ENCODE data around the gene SEC63. TPM values are rescaled to one million over a fixed set of nuclear protein-coding genes. Genes with fewer than 3 reads are reported as not detected.

Gene SEC63
- polyA plus RNA-seq, 1 of the 3 experiments (the other 2 are of a cell fraction), result 13.2 TPM

DNA sequence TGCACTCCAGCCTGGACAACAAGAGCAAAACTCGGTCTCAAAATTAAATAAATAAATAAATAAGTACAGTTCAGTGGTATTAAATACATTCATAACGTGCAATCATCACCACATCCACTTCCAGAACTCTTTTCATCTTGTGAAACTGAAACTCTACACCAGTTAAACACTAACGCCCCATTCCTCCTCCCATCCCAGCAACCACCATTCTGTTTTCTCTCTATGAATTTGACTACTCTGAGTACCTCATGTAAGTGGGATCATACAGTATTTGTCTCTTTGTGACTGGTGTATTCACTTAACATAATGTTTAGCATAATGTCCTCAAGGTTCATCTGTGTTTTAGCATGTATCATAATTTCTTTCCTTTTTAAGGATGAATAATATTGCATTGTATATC is 104.8 kb downstream of the SEC63 start:
- Histone ChIP-seq H3K9me3 (no peaks in the 10 kb centered on the region), H2AFZ (ENCODE audit: low read depth) (no peak overlapping the region), H3K9me2 (no peaks in the 10 kb centered on the region), H3K4me1 (ENCODE audit: control insufficient read depth in 1 of 2, insufficient read depth in 2 of 2, low read depth in 1 of 2, low read length in 1 of 2) (peaks cover 0 to 4% of the 10 kb centered on the region in 2 experiments; a peak in 1 of 4 replicates), H3K36me3 (replicated peaks in 1 of 2; ENCODE audit: control insufficient read depth in 1 of 2, insufficient read depth in 2 of 2, low read length in 1 of 2) (no peaks in the 10 kb centered on the region), H3K4me3 (ENCODE audit: low read depth in 2 of 2, low read length in 1 of 2) (no peak overlapping the region), H3K27ac (ENCODE audit: low read depth in 2 of 2, low read length in 1 of 2) (no peak overlapping the region), H3K27me3 (ENCODE audit: insufficient read depth) (no peaks in the 10 kb centered on the region), H3K79me2 (ENCODE audit: insufficient read depth) (no peaks in the 10 kb centered on the region), H3K4me2 (no peak overlapping the region), H3K9ac (no peak overlapping the region), H3F3A (replicated peaks; ENCODE audit: insufficient read depth) (no peaks in the 10 kb centered on the region), H4K20me1 (ENCODE audit: insufficient read depth) (no peaks in the 10 kb centered on the region)
- TF ChIP-seq RXRA (IDR thresholded peaks at IDR 0.05; ENCODE audit: borderline replicate concordance, low read depth), result no peak
- no peak for TF ChIP-seq FOSL2 (IDR thresholded peaks at IDR 0.05; ENCODE audit: borderline replicate concordance, low read depth)
- TF ChIP-seq, protein P1, sequence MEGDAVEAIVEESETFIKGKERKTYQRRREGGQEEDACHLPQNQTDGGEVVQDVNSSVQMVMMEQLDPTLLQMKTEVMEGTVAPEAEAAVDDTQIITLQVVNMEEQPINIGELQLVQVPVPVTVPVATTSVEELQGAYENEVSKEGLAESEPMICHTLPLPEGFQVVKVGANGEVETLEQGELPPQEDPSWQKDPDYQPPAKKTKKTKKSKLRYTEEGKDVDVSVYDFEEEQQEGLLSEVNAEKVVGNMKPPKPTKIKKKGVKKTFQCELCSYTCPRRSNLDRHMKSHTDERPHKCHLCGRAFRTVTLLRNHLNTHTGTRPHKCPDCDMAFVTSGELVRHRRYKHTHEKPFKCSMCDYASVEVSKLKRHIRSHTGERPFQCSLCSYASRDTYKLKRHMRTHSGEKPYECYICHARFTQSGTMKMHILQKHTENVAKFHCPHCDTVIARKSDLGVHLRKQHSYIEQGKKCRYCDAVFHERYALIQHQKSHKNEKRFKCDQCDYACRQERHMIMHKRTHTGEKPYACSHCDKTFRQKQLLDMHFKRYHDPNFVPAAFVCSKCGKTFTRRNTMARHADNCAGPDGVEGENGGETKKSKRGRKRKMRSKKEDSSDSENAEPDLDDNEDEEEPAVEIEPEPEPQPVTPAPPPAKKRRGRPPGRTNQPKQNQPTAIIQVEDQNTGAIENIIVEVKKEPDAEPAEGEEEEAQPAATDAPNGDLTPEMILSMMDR (IDR thresholded peaks at IDR 0.05), result no peak
- TF ChIP-seq POLR2AphosphoS5 (IDR thresholded peaks at IDR 0.05; ENCODE audit: low read depth, low read length), result no peak
- TF ChIP-seq EZH2phosphoT487 (IDR thresholded peaks at IDR 0.05; ENCODE audit: borderline replicate concordance, low read depth), result no peak
- no peak for TF ChIP-seq NFIC (IDR thresholded peaks at IDR 0.05; ENCODE audit: borderline replicate concordance)
- no peak for TF ChIP-seq SMC3 (IDR thresholded peaks at IDR 0.05; ENCODE audit: low read depth, low read length)
- no peak for TF ChIP-seq JUND (IDR thresholded peaks at IDR 0.05)
- TF ChIP-seq, protein P2, sequence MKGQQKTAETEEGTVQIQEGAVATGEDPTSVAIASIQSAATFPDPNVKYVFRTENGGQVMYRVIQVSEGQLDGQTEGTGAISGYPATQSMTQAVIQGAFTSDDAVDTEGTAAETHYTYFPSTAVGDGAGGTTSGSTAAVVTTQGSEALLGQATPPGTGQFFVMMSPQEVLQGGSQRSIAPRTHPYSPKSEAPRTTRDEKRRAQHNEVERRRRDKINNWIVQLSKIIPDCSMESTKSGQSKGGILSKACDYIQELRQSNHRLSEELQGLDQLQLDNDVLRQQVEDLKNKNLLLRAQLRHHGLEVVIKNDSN (IDR thresholded peaks at IDR 0.05; ENCODE audit: borderline replicate concordance, low read depth), result no peak
- TF ChIP-seq, protein P3, sequence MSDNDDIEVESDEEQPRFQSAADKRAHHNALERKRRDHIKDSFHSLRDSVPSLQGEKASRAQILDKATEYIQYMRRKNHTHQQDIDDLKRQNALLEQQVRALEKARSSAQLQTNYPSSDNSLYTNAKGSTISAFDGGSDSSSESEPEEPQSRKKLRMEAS (IDR thresholded peaks at IDR 0.05; ENCODE audit: low read depth), result no peak
- TF ChIP-seq FOXM1 (IDR thresholded peaks at IDR 0.05; ENCODE audit: low read depth), result no peak
- no peak for TF ChIP-seq MXI1 (IDR thresholded peaks at IDR 0.05; ENCODE audit: low read depth, low read length)
- no peak for TF ChIP-seq TCF12 (IDR thresholded peaks at IDR 0.05)
- TF ChIP-seq CHD2 (IDR thresholded peaks at IDR 0.05; ENCODE audit: low read length, partially characterized antibody), result no peak
- TF ChIP-seq RCOR1 (IDR thresholded peaks at IDR 0.05; ENCODE audit: low read length), result no peak
- TF ChIP-seq FOXJ3 (CRISPR knock-in tag; IDR thresholded peaks at IDR 0.05), result no peak
- TF ChIP-seq GABPA (IDR thresholded peaks at IDR 0.05; ENCODE audit: low read depth), result no peak
- TF ChIP-seq ELF1 (IDR thresholded peaks at IDR 0.05), result no peak
- TF ChIP-seq, protein P4, sequence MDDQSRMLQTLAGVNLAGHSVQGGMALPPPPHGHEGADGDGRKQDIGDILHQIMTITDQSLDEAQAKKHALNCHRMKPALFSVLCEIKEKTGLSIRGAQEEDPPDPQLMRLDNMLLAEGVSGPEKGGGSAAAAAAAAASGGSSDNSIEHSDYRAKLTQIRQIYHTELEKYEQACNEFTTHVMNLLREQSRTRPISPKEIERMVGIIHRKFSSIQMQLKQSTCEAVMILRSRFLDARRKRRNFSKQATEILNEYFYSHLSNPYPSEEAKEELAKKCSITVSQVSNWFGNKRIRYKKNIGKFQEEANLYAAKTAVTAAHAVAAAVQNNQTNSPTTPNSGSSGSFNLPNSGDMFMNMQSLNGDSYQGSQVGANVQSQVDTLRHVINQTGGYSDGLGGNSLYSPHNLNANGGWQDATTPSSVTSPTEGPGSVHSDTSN (IDR thresholded peaks at IDR 0.05), result no peak
- no peak for TF ChIP-seq NRF1 (IDR thresholded peaks at IDR 0.05; ENCODE audit: low read depth, low read length)
- DNase-seq, result no peak
- 66% methylated on average over 3 of the region's 3 CpGs for WGBS (ENCODE audit: low lambda C conversion rate)
- ChIA-PET CTCF (interaction anchor here (1.0 kb wide), 1 partner anchor 14 kb away, joined by 4 read pairs; no protein-coding TSS in a partner anchor), POLR2A (no interaction called here)

All from SK-N-SH (cell line).